ENCODE results near the gene ZNF69.

GRCh38 chr19:11861301-11861700 is 26.3 kb upstream of the ZNF69 start:
- no peak for TF ChIP-seq SUZ12 (IDR thresholded peaks at IDR 0.05; ENCODE audit: extremely low read depth, insufficient read depth, insufficient read length)
- TF ChIP-seq YY1 (IDR thresholded peaks at IDR 0.05; ENCODE audit: insufficient read depth, insufficient read length), result no peak
